IPS-11a (cell line): Measurements from ENCODE around the gene RBP4.
"Not testable (repeated sequence)": the region's sequence is repeated elsewhere in the genome, so short reads cannot be mapped to it uniquely, and the experiment has no call there.

Experiments
- H3K4me3 ChIP-seq: one replicate; pipeline ENCODE4 v1.5.1; 2013; ENCODE audit warnings: low read depth, low read length, control low read depth

Gene RBP4

GRCh38 chr10:93567277-93568104 is 33.5 kb downstream of the RBP4 start:
- H3K4me3 ChIP-seq: peak overlapping the region; percentile 36

GRCh38 chr10:93566435-93567276 is 34.4 kb downstream of the RBP4 start, which contains the start of gene FFAR4:
FFAR4 (plus strand) TSS chr10:93566665; CDS start chr10:93566721, 56 bp downstream.
- H3K4me3 ChIP-seq: peak within 1 kb of the TSS; percentile 36

DNA sequence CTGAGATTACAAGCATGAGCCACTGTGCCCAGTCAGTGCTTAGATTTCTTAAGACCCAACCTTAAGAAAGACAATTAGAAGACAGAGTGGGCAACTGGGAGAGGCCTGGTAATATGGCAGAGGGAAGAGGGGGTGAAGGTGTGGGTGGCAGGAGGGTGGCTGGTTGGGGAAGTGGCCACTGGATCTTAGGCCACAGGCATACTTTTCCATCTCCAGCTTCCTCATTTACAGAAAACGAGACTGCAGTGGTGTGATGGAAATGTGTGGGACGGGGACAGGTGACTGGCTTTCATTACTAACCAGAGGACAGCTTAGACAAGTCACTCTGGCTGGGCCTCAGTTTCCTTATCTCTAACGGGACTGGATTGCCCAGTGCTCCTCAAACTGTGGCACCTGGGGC is 35.6 kb downstream of the RBP4 start:
- H3K4me3 ChIP-seq: no peak overlapping the region

GRCh38 chr10:93560541-93560940 is 40.5 kb downstream of the RBP4 start:
- no peak overlapping the region for H3K4me3 ChIP-seq

GRCh38 chr10:93559490-93559889 is 41.5 kb downstream of the RBP4 start:
- H3K4me3 ChIP-seq: no peak overlapping the region

GRCh38 chr10:93554760-93555432 is 46.1 kb downstream of the RBP4 start:
- H3K4me3 ChIP-seq: no peak overlapping the region

GRCh38 chr10:93554316-93554663 is 46.7 kb downstream of the RBP4 start:
- H3K4me3 ChIP-seq: no peak overlapping the region

- no peak overlapping the region for H3K4me3 ChIP-seq
Measured at GRCh38 chr10:93553482-93554315, 47.3 kb downstream of the RBP4 start.

- H3K4me3 ChIP-seq: no peak overlapping the region
Measured at GRCh38 chr10:93552780-93553179, 48.3 kb downstream of the RBP4 start.

DNA sequence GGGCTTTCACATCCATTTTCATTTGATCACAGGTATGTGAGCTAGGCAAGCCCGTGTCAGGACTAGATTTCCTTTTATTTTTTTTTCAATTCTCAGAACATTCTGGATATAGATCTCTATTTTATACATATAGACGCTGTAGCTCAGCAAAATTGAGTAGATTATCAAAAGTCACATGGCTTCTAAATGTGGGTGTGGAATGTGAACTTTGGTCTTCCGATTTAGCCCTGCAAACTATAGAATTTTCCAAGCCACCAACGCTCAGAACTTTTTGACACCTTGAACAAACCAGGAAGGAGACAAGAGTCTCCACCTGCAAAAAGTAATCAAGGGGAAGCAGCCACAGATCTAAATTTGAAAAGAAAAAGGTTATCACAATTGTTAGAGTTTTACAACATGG is 50.4 kb downstream of the RBP4 start:
- no peak overlapping the region for H3K4me3 ChIP-seq

DNA sequence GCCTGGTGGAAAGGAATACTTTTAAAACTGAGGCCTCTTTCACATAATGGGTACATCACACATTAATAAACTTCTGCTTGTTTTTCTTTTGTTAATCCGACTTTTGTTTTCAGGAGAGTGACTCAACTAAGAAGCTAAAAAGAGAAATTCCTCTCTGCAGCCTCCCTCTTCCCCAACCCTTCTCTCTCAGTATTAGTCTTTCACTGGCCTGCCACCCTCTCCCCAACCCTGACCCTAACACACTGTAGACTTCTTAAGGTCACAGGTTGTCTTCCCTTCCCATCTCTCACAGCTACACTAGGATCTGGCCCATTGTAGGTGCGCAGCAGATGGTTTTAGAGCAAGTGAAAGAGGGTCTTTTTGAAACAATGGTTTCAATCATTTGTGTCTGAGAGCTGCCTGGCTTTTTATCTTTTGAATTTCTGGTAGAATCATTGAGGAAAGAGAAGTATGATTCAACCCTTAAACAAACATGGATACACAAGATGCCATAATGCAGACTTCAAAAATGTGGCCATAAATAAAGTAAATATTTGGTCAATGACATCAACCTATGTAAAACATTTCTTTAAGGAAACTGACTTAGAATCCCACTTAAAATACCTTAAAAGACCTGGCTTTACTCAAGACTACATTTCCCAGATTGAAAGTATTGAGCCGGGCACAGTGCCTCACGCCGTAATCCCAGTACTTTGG is 52.5 kb downstream of the RBP4 start:
- no peak overlapping the region for H3K4me3 ChIP-seq

- no peak overlapping the region for H3K4me3 ChIP-seq
Measured at GRCh38 chr10:93547522-93547921, 53.5 kb downstream of the RBP4 start.

DNA sequence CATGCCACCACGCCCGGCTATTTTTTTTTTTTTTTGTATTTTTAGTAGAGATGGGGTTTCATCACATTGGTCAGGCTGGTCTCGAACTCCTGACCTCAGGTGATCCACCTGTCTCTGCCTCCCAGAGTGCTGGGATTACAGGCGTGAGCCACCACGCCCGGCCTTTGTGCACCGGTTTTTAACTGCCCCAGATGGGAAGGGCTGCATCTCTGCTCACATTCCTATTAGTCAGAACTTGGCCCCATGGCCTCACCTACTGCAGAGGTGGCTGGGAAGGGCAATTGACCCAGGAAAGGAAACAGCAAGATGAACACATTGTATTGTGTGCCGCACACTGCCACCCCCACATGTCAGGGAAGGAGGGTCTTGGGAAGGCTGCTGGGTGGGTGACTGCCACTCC is 54.0 kb downstream of the RBP4 start:
- H3K4me3 ChIP-seq: not testable (repeated sequence)

DNA sequence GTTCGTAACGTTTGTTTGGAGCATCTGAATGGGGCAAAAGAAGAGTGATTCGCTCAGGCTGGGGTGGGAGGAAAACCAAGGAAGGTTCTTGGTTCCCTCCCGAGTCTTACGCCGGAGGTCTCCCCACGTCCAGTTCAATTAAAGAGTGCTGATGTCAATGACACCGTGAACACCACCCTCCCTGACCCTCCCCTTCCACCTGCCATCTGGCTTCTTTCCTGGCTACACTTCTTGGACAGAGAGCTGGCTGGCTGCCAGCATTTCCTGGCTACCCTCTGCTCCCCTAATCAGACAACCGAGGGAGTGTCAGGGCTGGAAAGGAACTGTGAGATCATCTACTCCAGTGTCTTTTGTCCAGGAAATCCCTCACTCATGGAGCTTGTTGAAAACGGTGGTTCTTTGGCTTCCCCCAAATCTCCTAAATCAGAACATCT is 58.7 kb downstream of the RBP4 start:
- H3K4me3 ChIP-seq: no peak overlapping the region
